ENCODE data around the gene SWI5. TPM values are rescaled to one million over a fixed set of nuclear protein-coding genes. Genes with fewer than 3 reads are reported as not detected.

Gene SWI5
- total and polyA plus RNA-seq, 2 experiments from 2014 or later = 26.6 to 42.5 TPM

DNA sequence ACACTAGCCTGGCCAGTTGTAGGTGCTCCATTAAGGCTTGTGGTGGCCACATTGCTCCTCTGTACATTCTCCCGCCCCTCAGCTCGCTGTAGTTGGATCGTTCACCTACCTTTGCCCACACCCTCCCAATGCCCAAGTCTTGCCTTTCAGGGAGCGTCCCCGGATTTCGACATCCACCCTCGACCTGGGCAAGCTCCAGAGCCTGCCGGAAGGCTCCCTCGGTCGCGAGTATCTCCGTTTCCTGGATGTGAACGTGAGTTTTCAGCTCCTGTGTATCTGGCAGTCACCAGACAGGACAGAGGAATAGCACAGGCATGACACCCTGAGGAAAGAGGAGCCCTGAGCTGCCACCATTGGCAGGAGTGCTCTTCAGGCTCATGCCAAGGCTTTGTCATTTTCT lies 49.6 kb downstream of the SWI5 start:
- Mint-ChIP-seq H3K4me3 (no peak overlapping the region), H3K27me3 (ENCODE audit: insufficient read depth, low read depth, poor library complexity) (peaks cover 17% of the 10 kb centered on the region), H3K4me1 (no peaks in the 10 kb centered on the region; the same call in 2 of the 3 replicates), H3K36me3 (ENCODE audit: low read depth) (peaks cover 19% of the 10 kb centered on the region), H3K27ac (no peak overlapping the region), H3K9me3 (no peaks in the 10 kb centered on the region)
- H3K9me2 ChIP-seq (ENCODE audit: insufficient read depth) = no peaks in the 10 kb centered on the region
- H3K4me2 ChIP-seq = no peak overlapping the region
- ATAC-seq (no peak), DNase-seq (ENCODE audit: low spot score) (no peak)
- no peak overlapping the region for H3K27ac ChIP-seq (ENCODE audit: low read depth)
- no peak overlapping the region for H3K4me3 ChIP-seq
- peaks cover 18% of the 10 kb centered on the region for H3K79me2 ChIP-seq (replicated peaks; ENCODE audit: insufficient read depth)
- H4K20me1 ChIP-seq (replicated peaks; ENCODE audit: insufficient read depth) = no peaks in the 10 kb centered on the region; the same call in none of the 2 replicates
- H3K36me3 ChIP-seq (ENCODE audit: insufficient read depth) = peaks cover 6% of the 10 kb centered on the region; the same call in 1 of the 2 replicates
- peaks cover 7% of the 10 kb centered on the region for H3K4me1 ChIP-seq (ENCODE audit: insufficient read depth)
- peaks cover 5% of the 10 kb centered on the region; the same call in 1 of the 2 replicates for H3F3A ChIP-seq (replicated peaks; ENCODE audit: low read depth)
- TF ChIP-seq CREB1 (CRISPR knock-in tag; IDR thresholded peaks at IDR 0.05; ENCODE audit: low read depth) (no peak), POLR2AphosphoS5 (IDR thresholded peaks at IDR 0.05; ENCODE audit: low read depth) (no peak), ZNF331 (CRISPR knock-in tag; IDR thresholded peaks at IDR 0.05; ENCODE audit: low read depth) (no peak)
- TF ChIP-seq, protein P1, sequence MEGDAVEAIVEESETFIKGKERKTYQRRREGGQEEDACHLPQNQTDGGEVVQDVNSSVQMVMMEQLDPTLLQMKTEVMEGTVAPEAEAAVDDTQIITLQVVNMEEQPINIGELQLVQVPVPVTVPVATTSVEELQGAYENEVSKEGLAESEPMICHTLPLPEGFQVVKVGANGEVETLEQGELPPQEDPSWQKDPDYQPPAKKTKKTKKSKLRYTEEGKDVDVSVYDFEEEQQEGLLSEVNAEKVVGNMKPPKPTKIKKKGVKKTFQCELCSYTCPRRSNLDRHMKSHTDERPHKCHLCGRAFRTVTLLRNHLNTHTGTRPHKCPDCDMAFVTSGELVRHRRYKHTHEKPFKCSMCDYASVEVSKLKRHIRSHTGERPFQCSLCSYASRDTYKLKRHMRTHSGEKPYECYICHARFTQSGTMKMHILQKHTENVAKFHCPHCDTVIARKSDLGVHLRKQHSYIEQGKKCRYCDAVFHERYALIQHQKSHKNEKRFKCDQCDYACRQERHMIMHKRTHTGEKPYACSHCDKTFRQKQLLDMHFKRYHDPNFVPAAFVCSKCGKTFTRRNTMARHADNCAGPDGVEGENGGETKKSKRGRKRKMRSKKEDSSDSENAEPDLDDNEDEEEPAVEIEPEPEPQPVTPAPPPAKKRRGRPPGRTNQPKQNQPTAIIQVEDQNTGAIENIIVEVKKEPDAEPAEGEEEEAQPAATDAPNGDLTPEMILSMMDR (conservative IDR thresholded peaks at IDR 0.05; ENCODE audit: low read depth in 2 of 2) = no peak
- no peak overlapping the region for H2AFZ ChIP-seq
- no peaks in the 10 kb centered on the region for H3K27me3 ChIP-seq (ENCODE audit: insufficient read depth)

DNA sequence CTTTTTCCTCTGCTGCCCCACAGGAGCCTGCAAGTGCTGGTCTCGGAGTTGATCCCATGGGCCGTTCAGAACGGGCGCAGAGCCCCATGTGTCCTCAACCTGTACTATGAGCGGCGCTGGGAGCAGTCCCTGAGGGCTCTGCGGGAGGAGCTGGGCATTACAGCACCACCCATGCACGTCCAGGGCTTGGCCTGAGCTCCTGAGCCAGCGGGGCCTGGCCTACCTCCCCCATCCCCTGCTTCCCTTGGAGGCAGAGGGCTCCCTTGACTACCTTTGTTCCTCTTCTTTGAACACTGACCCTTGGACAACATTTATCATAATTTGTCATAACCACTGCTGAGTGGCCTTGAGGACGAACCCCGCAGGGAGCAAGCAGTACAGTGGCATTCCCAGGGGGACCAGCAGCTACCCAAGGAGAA lies 57.4 kb downstream of the SWI5 start:
- Mint-ChIP-seq H3K4me1 (no peaks in the 10 kb centered on the region), H3K36me3 (ENCODE audit: low read depth) (peaks cover 2% of the 10 kb centered on the region; the same call in 1 of the 3 replicates), H3K27me3 (ENCODE audit: insufficient read depth, low read depth, poor library complexity) (peaks cover 7% of the 10 kb centered on the region), H3K9me3 (no peaks in the 10 kb centered on the region), H3K4me3 (no peak overlapping the region), H3K27ac (no peak overlapping the region)
- no peak for ATAC-seq
- no peaks in the 10 kb centered on the region for H3K27me3 ChIP-seq (ENCODE audit: insufficient read depth)
- no peaks in the 10 kb centered on the region for H3K4me1 ChIP-seq (ENCODE audit: insufficient read depth)
- DNase-seq (ENCODE audit: low spot score) = no peak
- no peaks in the 10 kb centered on the region for H3F3A ChIP-seq (replicated peaks; ENCODE audit: low read depth)
- no peaks in the 10 kb centered on the region for H4K20me1 ChIP-seq (replicated peaks; ENCODE audit: insufficient read depth)
- no peak overlapping the region for H2AFZ ChIP-seq
- H3K9me2 ChIP-seq (ENCODE audit: insufficient read depth) = no peaks in the 10 kb centered on the region
- H3K4me2 ChIP-seq = no peak overlapping the region
- no peaks in the 10 kb centered on the region for H3K36me3 ChIP-seq (ENCODE audit: insufficient read depth)
- H3K79me2 ChIP-seq (replicated peaks; ENCODE audit: insufficient read depth) = no peaks in the 10 kb centered on the region
- H3K4me3 ChIP-seq = no peak overlapping the region
- H3K27ac ChIP-seq (ENCODE audit: low read depth) = no peak overlapping the region
- no peak for TF ChIP-seq JUNB (IDR thresholded peaks at IDR 0.05; ENCODE audit: unreplicated experiment)
- TF ChIP-seq NANOG (IDR thresholded peaks at IDR 0.05; ENCODE audit: borderline replicate concordance) = no peak
- TF ChIP-seq, protein P2, sequence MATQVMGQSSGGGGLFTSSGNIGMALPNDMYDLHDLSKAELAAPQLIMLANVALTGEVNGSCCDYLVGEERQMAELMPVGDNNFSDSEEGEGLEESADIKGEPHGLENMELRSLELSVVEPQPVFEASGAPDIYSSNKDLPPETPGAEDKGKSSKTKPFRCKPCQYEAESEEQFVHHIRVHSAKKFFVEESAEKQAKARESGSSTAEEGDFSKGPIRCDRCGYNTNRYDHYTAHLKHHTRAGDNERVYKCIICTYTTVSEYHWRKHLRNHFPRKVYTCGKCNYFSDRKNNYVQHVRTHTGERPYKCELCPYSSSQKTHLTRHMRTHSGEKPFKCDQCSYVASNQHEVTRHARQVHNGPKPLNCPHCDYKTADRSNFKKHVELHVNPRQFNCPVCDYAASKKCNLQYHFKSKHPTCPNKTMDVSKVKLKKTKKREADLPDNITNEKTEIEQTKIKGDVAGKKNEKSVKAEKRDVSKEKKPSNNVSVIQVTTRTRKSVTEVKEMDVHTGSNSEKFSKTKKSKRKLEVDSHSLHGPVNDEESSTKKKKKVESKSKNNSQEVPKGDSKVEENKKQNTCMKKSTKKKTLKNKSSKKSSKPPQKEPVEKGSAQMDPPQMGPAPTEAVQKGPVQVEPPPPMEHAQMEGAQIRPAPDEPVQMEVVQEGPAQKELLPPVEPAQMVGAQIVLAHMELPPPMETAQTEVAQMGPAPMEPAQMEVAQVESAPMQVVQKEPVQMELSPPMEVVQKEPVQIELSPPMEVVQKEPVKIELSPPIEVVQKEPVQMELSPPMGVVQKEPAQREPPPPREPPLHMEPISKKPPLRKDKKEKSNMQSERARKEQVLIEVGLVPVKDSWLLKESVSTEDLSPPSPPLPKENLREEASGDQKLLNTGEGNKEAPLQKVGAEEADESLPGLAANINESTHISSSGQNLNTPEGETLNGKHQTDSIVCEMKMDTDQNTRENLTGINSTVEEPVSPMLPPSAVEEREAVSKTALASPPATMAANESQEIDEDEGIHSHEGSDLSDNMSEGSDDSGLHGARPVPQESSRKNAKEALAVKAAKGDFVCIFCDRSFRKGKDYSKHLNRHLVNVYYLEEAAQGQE (IDR thresholded peaks at IDR 0.05; ENCODE audit: unreplicated experiment) = no peak
- no peak for TF ChIP-seq CREB1 (CRISPR knock-in tag; IDR thresholded peaks at IDR 0.05; ENCODE audit: low read depth)
- TF ChIP-seq, protein P3, sequence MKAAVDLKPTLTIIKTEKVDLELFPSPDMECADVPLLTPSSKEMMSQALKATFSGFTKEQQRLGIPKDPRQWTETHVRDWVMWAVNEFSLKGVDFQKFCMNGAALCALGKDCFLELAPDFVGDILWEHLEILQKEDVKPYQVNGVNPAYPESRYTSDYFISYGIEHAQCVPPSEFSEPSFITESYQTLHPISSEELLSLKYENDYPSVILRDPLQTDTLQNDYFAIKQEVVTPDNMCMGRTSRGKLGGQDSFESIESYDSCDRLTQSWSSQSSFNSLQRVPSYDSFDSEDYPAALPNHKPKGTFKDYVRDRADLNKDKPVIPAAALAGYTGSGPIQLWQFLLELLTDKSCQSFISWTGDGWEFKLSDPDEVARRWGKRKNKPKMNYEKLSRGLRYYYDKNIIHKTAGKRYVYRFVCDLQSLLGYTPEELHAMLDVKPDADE (IDR thresholded peaks at IDR 0.05) = no peak
- TF ChIP-seq ZNF331 (CRISPR knock-in tag; IDR thresholded peaks at IDR 0.05; ENCODE audit: low read depth) = no peak
- TF ChIP-seq ZNF114 (CRISPR knock-in tag; IDR thresholded peaks at IDR 0.05) = no peak
- no peak for TF ChIP-seq POLR2AphosphoS5 (IDR thresholded peaks at IDR 0.05; ENCODE audit: low read depth)
- no peak for TF ChIP-seq EZH2 (IDR thresholded peaks at IDR 0.05; ENCODE audit: low read depth, unreplicated experiment)
